ACHN (cell line): ENCODE measurements around the gene USPL1.

Experiments
- DNase-seq: peaks from one replicate; pipeline ENCODE4 v3.0.0-alpha.2; 2015
- in situ Hi-C: cut with HindIII; loops from 2 replicates; pipeline ENCODE4 v1.10.0; 2017; ENCODE audit warnings: low sequenced_read_pairs, low pct_ligation_motif_present, low pct_unique_long_range_greater_than_20kb

USPL1 gene

GRCh38 chr13:30679483-30680330, 62.0 kb downstream of the USPL1 start:
- in situ Hi-C loops, result no loop called here
- peak; percentile 42 for DNase-seq

- in situ Hi-C loops, result no loop called here
- DNase-seq, result no peak
These were observed 64.1 kb downstream of the USPL1 start for GRCh38 chr13:30681843-30682242.

GRCh38 chr13:30685320-30685859, 67.7 kb downstream of the USPL1 start:
- in situ Hi-C loops, result no loop called here
- DNase-seq, result no peak

GRCh38 chr13:30685987-30686386, 68.3 kb downstream of the USPL1 start:
- no peak for DNase-seq
- in situ Hi-C loops, result no loop called here

- no peak for DNase-seq
- in situ Hi-C loops, result no loop called here
These were observed 69.9 kb downstream of the USPL1 start for GRCh38 chr13:30687601-30688000.

- no peak for DNase-seq
- in situ Hi-C loops, result no loop called here
These were observed 72.0 kb downstream of the USPL1 start for GRCh38 chr13:30689752-30690151.

GRCh38 chr13:30690282-30691188, 72.8 kb downstream of the USPL1 start:
- in situ Hi-C loops, result no loop called here
- no peak for DNase-seq

GRCh38 chr13:30692113-30692512, 74.4 kb downstream of the USPL1 start:
- in situ Hi-C loops, result no loop called here
- DNase-seq, result no peak

- DNase-seq, result no peak
- in situ Hi-C loops, result no loop called here
These were observed 78.8 kb downstream of the USPL1 start for GRCh38 chr13:30696278-30697176.

GRCh38 chr13:30697177-30697953, 79.6 kb downstream of the USPL1 start:
- no peak for DNase-seq
- in situ Hi-C loops, result no loop called here

GRCh38 chr13:30697996-30698401, 80.3 kb downstream of the USPL1 start:
- in situ Hi-C loops, result no loop called here
- no peak for DNase-seq

- in situ Hi-C loops, result no loop called here
- DNase-seq, result no peak
These were observed 80.8 kb downstream of the USPL1 start for GRCh38 chr13:30698488-30699005.

GRCh38 chr13:30700364-30700763, 82.6 kb downstream of the USPL1 start:
- no peak for DNase-seq
- in situ Hi-C loops, result no loop called here

- no peak for DNase-seq
- in situ Hi-C loops, result no loop called here
These were observed 84.3 kb downstream of the USPL1 start for GRCh38 chr13:30702006-30702405.

GRCh38 chr13:30704596-30704995, 86.9 kb downstream of the USPL1 start:
- no peak for DNase-seq

GRCh38 chr13:30705680-30706079, 88.0 kb downstream of the USPL1 start:
- no peak for DNase-seq
- in situ Hi-C loops, result no loop called here

More at GRCh38 chr13:30704596-30704995, 86.9 kb downstream of the USPL1 start:
- in situ Hi-C loops, result no loop called here

- no peak for DNase-seq
- in situ Hi-C loops, result no loop called here
These were observed 90.8 kb downstream of the USPL1 start for GRCh38 chr13:30708541-30708940.
